Measurements from ENCODE around the gene AREL1. TPM values are rescaled to one million over a fixed set of nuclear protein-coding genes. Genes with fewer than 3 reads are reported as not detected.
"Not testable (repeated sequence)": the region's sequence is repeated elsewhere in the genome, so short reads cannot be mapped to it uniquely, and the experiment has no call there.

AREL1 gene
- total RNA-seq, result 10 to 100 TPM; 39.9 to 60.1 (median 42.2) TPM
- long read RNA-seq, donor 1, full-length matches to known transcripts, result 3 of 14 reads
- long read RNA-seq, donor 1, partial matches to known transcripts, result 10 of 14 reads
- long read RNA-seq, donor 1, other reads (novel, unspliced or antisense), result 1 of 14 reads
- long read RNA-seq, donor 2, partial matches to known transcripts, result 2 of 4 reads
- long read RNA-seq, donor 2, other reads (novel, unspliced or antisense), result 2 of 4 reads

GRCh38 chr14:74712499-74713394, at the start of gene AREL1, which contains the start of gene FCF1:
Gene AREL1 (minus strand): TSS chr14:74713080. CDS start chr14:74685615, 27,465 bp downstream.
Gene FCF1 (plus strand): TSS chr14:74713144. CDS start chr14:74713198, 54 bp downstream.
- intact Hi-C loops (cut with DNase I, micrococcal nuclease), result no loop called here
- Histone ChIP-seq H3K9me3 (no peaks in the 10 kb centered on the region), H3K4me3 (peak within 1 kb of the TSS; percentile 69), H3K4me1 (ENCODE audit: low read depth) (no peaks in the 10 kb centered on the region), H3K36me3 (ENCODE audit: low read depth) (no peaks in the 10 kb centered on the region)
- no peak for TF ChIP-seq CTCF (IDR thresholded peaks at IDR 0.05)
- ATAC-seq (peak; percentile 100), DNase-seq (peak; percentile 80 to 93 (median 80))

- H3K9me3 ChIP-seq; H3K36me3 ChIP-seq (ENCODE audit: low read depth); intact Hi-C loops (cut with DNase I, micrococcal nuclease); ATAC-seq; DNase-seq; H3K4me3 ChIP-seq; H3K4me1 ChIP-seq (ENCODE audit: low read depth): not testable (repeated sequence)
These were observed 45.6 kb upstream of the AREL1 start for GRCh38 chr14:74758505-74758904.

GRCh38 chr14:74756326-74756725, 43.4 kb upstream of the AREL1 start:
- DNase-seq, result no peak
- no peaks in the 10 kb centered on the region for H3K36me3 ChIP-seq (ENCODE audit: low read depth)
- intact Hi-C loops (cut with DNase I, micrococcal nuclease), result no loop called here
- no peak overlapping the region for H3K4me3 ChIP-seq
- ATAC-seq, result no peak
- no peak for TF ChIP-seq CTCF (IDR thresholded peaks at IDR 0.05)
- H3K4me1 ChIP-seq (ENCODE audit: low read depth), result no peaks in the 10 kb centered on the region
- no peaks in the 10 kb centered on the region for H3K9me3 ChIP-seq

- no peak for TF ChIP-seq CTCF (IDR thresholded peaks at IDR 0.05)
- Histone ChIP-seq H3K4me1 (ENCODE audit: low read depth) (no peaks in the 10 kb centered on the region), H3K36me3 (ENCODE audit: low read depth) (no peaks in the 10 kb centered on the region), H3K4me3 (no peak overlapping the region), H3K9me3 (no peaks in the 10 kb centered on the region)
- ATAC-seq (no peak), DNase-seq (no peak)
- intact Hi-C loops (cut with DNase I, micrococcal nuclease), result no loop called here
These were observed 42.0 kb upstream of the AREL1 start for GRCh38 chr14:74754899-74755298.

- DNase-seq (no peak), ATAC-seq (no peak)
- Histone ChIP-seq H3K36me3 (ENCODE audit: low read depth) (no peaks in the 10 kb centered on the region), H3K4me1 (ENCODE audit: low read depth) (no peaks in the 10 kb centered on the region), H3K4me3 (no peak overlapping the region), H3K9me3 (no peaks in the 10 kb centered on the region)
- TF ChIP-seq CTCF (IDR thresholded peaks at IDR 0.05), result no peak
- intact Hi-C loops (cut with DNase I, micrococcal nuclease), result no loop called here
These were observed 41.3 kb upstream of the AREL1 start for GRCh38 chr14:74754157-74754556.

- H3K4me3 ChIP-seq, result no peak overlapping the region
- H3K4me1 ChIP-seq (ENCODE audit: low read depth), result no peaks in the 10 kb centered on the region
- H3K36me3 ChIP-seq (ENCODE audit: low read depth), result no peaks in the 10 kb centered on the region
- intact Hi-C loops (cut with DNase I, micrococcal nuclease), result no loop called here
- ATAC-seq (no peak), DNase-seq (no peak)
- no peaks in the 10 kb centered on the region for H3K9me3 ChIP-seq
- TF ChIP-seq CTCF (IDR thresholded peaks at IDR 0.05), result no peak
These were observed 34.4 kb upstream of the AREL1 start for GRCh38 chr14:74747237-74747636.
